NT2/D1 (cell line): Measurements from ENCODE around the gene PNPLA6.

Experiments used
- DNase-seq: peaks from one replicate; pipeline ENCODE4 v3.0.0-alpha.2; 2011; ENCODE audit warnings: low read depth, low spot score
- H3K27me3 ChIP-seq: 2 replicates; pipeline ENCODE4 v1.6.0; 2011; ENCODE audit warnings: mild to moderate bottlenecking; ENCODE audit not compliant: insufficient read length, insufficient read depth
- H3K36me3 ChIP-seq: 2 replicates; pipeline ENCODE4 v1.6.1; 2011; ENCODE audit warnings: mild to moderate bottlenecking, low read length, mixed read lengths; ENCODE audit not compliant: insufficient read depth, insufficient read length
- H3K4me1 ChIP-seq: 2 replicates; pipeline ENCODE4 v1.5.1; 2011; ENCODE audit not compliant: insufficient read depth, insufficient read length
- H3K4me3 ChIP-seq: 2 replicates; pipeline ENCODE4 v1.5.1; 2011; ENCODE audit warnings: low read depth; ENCODE audit not compliant: insufficient read length
- H3K9ac ChIP-seq: 2 replicates; pipeline ENCODE4 v1.6.0; 2011; ENCODE audit warnings: low read depth; ENCODE audit not compliant: insufficient read length
- H3K9me3 ChIP-seq: 2 replicates; pipeline ENCODE4 v1.5.1; 2011; ENCODE audit warnings: mild to moderate bottlenecking, low read length; ENCODE audit not compliant: insufficient read depth
- SUZ12 ChIP-seq: IDR thresholded peaks from 2 replicates; pipeline ENCODE4 v1.6.1; 2011; ENCODE audit not compliant: insufficient read length, insufficient read depth; ENCODE audit errors: extremely low read depth
- YY1 ChIP-seq: IDR thresholded peaks from 2 replicates; pipeline ENCODE4 v1.6.1; 2011; ENCODE audit not compliant: insufficient read length, insufficient read depth
- ZNF274 ChIP-seq: IDR thresholded peaks from 2 replicates; pipeline ENCODE4 v1.6.1; 2011; ENCODE audit warnings: mild to moderate bottlenecking, low read depth, low read length

Gene PNPLA6

DNA sequence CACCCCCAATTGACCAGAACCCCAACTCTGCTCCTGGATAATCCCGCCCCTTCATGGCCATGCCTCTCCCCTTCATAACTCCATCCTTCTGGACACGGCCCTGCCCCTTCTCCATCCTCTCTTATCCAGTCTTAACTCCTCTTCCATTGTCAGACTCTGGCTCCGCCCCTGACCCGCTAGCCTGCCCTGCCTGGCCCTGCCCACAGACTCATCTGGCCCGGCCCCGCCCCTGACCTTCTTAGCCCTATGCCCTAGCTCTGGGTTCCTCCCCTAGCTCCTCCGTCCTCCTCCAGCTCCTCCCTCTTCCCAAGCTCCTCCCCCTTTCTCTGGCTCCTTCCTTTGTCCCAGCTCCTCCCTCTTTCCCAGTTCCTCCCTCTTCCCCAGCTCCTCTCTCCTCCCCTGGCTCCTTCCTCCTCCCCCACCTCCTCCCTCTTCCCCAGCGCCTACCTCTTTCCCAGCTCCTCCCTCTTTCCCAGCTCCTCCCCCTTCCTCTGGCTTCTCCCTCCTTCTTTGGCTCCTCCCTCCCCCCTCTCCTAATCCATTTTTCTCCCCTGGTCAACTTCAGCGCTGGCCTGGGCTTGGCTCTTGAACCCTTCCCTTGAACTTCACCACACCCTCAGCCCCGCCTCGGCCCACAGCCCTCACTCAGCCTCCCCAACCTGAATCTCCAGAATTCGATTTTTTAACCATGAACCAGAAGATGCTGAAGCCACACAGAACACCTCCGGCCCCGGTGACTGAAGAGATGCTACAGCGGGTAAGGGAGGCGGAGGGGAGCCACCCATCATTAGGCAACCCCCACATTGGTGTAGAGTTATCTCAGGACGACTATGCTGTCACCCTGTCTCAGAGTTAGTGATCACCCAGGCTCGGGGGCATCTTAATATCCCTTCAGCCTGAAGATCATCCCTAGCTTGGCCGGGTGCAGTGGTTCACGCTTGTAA is 28.9 kb upstream of the PNPLA6 start:
- Histone ChIP-seq H3K9ac (no peak overlapping the region), H3K27me3 (peaks cover 21% of the 10 kb centered on the region), H3K36me3 (no peaks in the 10 kb centered on the region), H3K9me3 (no peaks in the 10 kb centered on the region), H3K4me3 (no peak overlapping the region), H3K4me1 (peaks cover 18% of the 10 kb centered on the region)
- peak; percentile 95 for DNase-seq
- TF ChIP-seq SUZ12 (no peak), ZNF274 (no peak), YY1 (no peak)

DNA sequence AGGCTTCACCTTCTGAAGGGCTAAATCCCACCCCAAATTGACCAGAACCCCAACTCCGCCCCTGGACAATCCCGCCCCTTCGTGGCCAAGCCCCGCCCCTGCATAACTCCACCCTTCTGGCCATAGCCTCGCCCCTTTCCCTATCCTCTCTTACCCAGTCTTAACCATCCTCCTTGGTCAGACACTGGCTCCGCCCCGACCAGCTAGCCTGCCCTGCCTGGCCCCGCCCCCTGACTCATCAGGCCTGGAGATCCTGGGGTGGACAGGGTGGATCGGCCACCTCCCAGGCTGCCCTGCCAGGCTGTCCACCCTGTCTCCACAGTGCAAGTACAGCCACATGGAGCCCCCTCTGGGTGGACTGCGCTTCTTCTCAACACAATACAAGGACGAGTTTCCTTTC is 27.6 kb upstream of the PNPLA6 start:
- peaks cover 18% of the 10 kb centered on the region for H3K4me1 ChIP-seq
- peak; percentile 63 for DNase-seq
- H3K36me3 ChIP-seq, result no peaks in the 10 kb centered on the region
- TF ChIP-seq SUZ12, result no peak
- no peak overlapping the region for H3K9ac ChIP-seq
- no peaks in the 10 kb centered on the region for H3K9me3 ChIP-seq
- no peak overlapping the region for H3K4me3 ChIP-seq
- H3K27me3 ChIP-seq, result peaks cover 10% of the 10 kb centered on the region

DNA sequence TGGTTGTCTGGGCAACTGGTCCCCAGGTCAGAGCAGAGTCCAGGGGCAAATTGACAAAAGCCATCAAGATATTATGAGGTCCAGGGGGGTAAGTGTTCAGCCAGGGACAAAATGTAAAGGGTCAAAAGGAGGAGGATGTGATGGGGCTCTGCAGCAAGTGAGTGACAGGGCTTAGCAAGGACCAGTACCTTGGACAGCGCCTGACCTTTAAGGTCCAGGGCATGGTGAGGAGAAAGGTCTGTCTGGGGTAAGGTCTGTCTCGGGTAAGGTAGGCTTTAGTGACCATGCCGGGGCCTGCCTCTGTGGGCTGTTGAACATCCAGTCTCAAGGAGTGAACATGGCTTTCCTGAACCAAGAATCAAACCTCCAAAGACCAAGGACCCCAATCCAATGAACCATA is 25.9 kb upstream of the PNPLA6 start:
- Histone ChIP-seq H3K9ac (no peak overlapping the region), H3K27me3 (peaks cover 9% of the 10 kb centered on the region), H3K4me1 (peaks cover 18% of the 10 kb centered on the region), H3K4me3 (no peak overlapping the region), H3K9me3 (no peaks in the 10 kb centered on the region), H3K36me3 (no peaks in the 10 kb centered on the region)
- TF ChIP-seq SUZ12 (no peak), YY1 (no peak), ZNF274 (no peak)
- DNase-seq, result no peak

DNA sequence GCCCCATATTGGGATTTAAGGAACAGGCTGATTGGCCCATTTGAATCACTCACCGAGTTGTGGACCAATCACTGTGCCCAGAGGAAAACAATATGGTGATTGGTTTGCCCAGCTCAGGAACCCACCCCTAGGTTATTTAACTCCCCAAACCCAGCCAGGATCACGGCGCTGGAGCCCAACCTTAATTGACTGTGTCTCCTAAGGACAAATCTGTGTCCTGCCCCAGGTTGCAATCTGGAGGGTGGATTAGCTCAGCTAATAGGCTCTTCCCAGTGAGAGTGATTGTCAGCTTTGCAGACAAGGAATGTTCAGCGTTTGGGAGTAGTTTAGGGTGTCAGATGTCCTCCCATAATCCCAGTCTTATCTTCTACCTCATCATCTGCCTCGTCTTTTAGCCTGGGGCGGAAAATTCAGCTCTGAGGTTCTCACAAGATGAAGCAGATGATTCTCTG is 23.1 kb upstream of the PNPLA6 start:
- Histone ChIP-seq H3K9me3 (no peaks in the 10 kb centered on the region), H3K9ac (no peak overlapping the region), H3K27me3 (no peaks in the 10 kb centered on the region), H3K4me3 (no peak overlapping the region), H3K36me3 (no peaks in the 10 kb centered on the region), H3K4me1 (peaks cover 18% of the 10 kb centered on the region)
- no peak for TF ChIP-seq SUZ12
- no peak for TF ChIP-seq ZNF274
- TF ChIP-seq YY1, result no peak
- DNase-seq, result no peak

DNA sequence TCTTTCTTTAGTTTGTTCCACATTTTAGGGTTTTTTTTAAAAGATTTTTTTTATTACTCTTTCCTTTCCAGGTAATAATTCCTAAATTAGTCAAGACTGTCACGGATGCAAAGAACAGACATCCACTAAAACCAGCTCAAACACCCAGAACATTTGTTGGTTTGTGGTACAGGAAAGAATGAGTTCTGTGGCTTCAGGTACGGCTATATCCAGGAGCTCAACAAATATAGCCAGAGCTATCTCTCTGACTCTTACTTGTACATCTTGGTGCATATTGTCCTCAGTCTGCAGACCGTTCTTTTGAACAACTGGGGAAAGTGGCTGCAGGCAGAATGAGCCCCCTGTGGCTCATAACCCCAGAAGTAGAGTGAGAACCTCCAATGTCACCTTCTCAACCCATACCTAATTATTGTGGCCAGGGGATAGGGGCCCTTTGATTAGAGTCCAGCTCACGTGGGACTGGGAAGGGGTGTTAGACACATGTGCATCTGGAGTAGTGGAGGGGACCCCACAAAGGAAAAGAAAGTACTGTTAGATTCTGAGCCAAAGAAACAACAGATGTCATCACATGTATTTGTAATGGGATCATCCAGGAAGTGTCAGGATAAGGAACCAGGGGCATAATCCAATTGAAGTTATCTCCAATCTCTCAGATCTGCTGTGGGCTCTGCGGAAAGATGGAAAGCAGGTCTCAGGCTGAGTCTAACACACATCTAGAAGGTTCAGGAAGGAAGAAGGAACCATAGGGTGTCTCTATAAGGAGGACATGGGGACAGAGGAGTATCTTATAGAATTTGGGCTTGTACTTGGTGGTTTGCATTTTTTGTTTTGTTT is 21.5 kb upstream of the PNPLA6 start:
- TF ChIP-seq YY1 (no peak), ZNF274 (no peak), SUZ12 (no peak)
- H3K4me3 ChIP-seq, result no peak overlapping the region
- no peaks in the 10 kb centered on the region for H3K9me3 ChIP-seq
- DNase-seq, result no peak
- H3K36me3 ChIP-seq, result peaks cover 6% of the 10 kb centered on the region
- H3K4me1 ChIP-seq, result peaks cover 9% of the 10 kb centered on the region
- H3K27me3 ChIP-seq, result no peaks in the 10 kb centered on the region
- no peak overlapping the region for H3K9ac ChIP-seq

DNA sequence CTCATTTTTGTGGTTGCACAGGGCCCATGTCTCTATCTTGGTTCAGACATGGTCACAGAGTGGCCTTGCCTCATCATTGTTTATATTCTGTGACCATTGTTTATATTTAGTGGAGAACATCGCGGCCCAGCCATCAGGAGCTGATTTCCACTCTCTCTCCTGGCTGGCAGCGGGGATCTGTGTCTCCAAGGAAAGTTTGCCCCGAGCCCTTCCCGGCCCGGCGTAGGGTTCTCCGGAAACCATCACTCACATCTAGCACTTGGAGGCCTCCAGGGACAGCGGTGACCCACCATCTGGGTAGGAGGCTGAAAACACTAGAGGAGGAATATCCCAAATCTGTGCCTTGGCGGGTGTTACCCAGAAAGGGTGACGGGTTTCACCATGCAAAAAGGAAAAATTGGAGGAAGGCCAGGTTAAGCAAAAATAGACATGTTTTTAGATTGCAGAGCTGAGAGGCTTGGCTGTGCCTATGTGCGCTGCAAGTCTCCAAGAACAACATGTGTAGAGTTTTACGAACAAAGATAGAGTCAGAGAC is 20.3 kb upstream of the PNPLA6 start:
- Histone ChIP-seq H3K9me3 (no peaks in the 10 kb centered on the region), H3K4me1 (peaks cover 9% of the 10 kb centered on the region), H3K9ac (peak overlapping the region; percentile 72), H3K27me3 (no peaks in the 10 kb centered on the region), H3K4me3 (peak overlapping the region; percentile 12), H3K36me3 (peaks cover 11% of the 10 kb centered on the region)
- no peak for DNase-seq
- no peak for TF ChIP-seq SUZ12
- TF ChIP-seq ZNF274, result no peak
- no peak for TF ChIP-seq YY1

DNA sequence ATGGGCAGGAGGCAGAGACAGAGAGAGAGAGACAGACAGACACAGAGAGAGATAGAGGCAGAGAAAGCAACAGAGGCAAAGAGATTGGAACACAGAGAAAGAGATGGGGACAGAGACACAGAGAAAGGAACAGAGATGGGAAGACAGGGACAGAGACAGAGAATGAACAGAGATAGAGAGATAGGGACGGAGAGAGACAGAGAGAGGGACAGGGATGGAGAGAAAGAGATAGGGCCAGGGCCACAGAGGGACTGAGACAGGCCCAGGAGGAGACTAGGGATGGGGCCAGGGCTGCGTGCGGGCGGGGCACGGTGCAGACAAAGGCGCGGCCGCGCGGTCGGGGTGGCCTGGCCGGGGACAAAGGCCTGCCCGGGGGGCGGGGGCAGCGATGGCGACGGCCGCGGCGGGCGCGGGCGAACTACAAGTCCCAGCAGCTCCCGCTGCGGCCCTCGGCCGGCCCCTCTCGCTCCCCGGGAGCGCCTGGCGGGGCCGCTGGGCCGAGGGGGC is 19.8 kb upstream of the PNPLA6 start, which contains the start of gene ZNF358:
Gene ZNF358, plus strand, starts transcription at position 459 of the 507 bp plus-strand sequence. CDS start 3,140 bp downstream, outside the sequence.
- H3K4me1 ChIP-seq, result peaks cover 9% of the 10 kb centered on the region
- peak; percentile 52 for TF ChIP-seq YY1
- TF ChIP-seq SUZ12, result no peak
- H3K36me3 ChIP-seq, result peaks cover 14% of the 10 kb centered on the region
- H3K9ac ChIP-seq, result peak within 1 kb of the TSS; percentile 87
- no peaks in the 10 kb centered on the region for H3K9me3 ChIP-seq
- H3K4me3 ChIP-seq, result peak within 1 kb of the TSS; percentile 81
- DNase-seq, result no peak
- no peaks in the 10 kb centered on the region for H3K27me3 ChIP-seq
